ENCODE measurements around the gene SORCS2.

Gene SORCS2

GRCh38 chr4:7186031-7186430 is 6.3 kb upstream of the SORCS2 start:
- Histone ChIP-seq H3K4me3 (ENCODE audit: low read depth, low read length) (no peak overlapping the region), H3K36me3 (ENCODE audit: control insufficient read depth in 2 of 2, insufficient read depth in 1 of 2, low read length in 2 of 2) (no peaks in the 10 kb centered on the region), H3K9me3 (ENCODE audit: control insufficient read depth, insufficient read depth, low read depth, low read length) (no peaks in the 10 kb centered on the region), H3K27ac (ENCODE audit: extremely low read depth, low read depth, low read length) (no peak overlapping the region), H3K4me1 (ENCODE audit: control insufficient read depth, insufficient read depth, low read length) (no peaks in the 10 kb centered on the region)
- ChIA-PET CTCF (interaction anchor here (0.5 to 1.0 kb wide), 4 partner anchors 84 to 1021 kb away, joined by 3 read pairs; no protein-coding TSS in a partner anchor), POLR2A (interaction anchor here (0.6 kb wide), 1 partner anchor 112 kb away, joined by 4 read pairs; no protein-coding TSS in a partner anchor)
- TF ChIP-seq ZNF239 (tag by site-specific recombination; IDR thresholded peaks at IDR 0.05) = no peak
- no peak for TF ChIP-seq ZNF335 (tag by site-specific recombination; conservative IDR thresholded peaks at IDR 0.05)
- TF ChIP-seq ZFP69B (tag by site-specific recombination; IDR thresholded peaks at IDR 0.05) = peak; percentile 53; the same call in 1 of the 2 replicates

- H3K27ac ChIP-seq (ENCODE audit: extremely low read depth, low read depth, low read length) = no peak overlapping the region
- TF ChIP-seq KLF17 (tag by site-specific recombination; IDR thresholded peaks at IDR 0.05) = no peak
- no peak for TF ChIP-seq ZNF791 (tag by site-specific recombination; IDR thresholded peaks at IDR 0.05)
- TF ChIP-seq MYNN (tag by site-specific recombination; IDR thresholded peaks at IDR 0.05; ENCODE audit: borderline replicate concordance) = no peak
- TF ChIP-seq ZNF624 (tag by site-specific recombination; IDR thresholded peaks at IDR 0.05) = no peak
- TF ChIP-seq YY1 (tag by site-specific recombination; IDR thresholded peaks at IDR 0.05) = no peak
- TF ChIP-seq ZNF660 (tag by site-specific recombination; IDR thresholded peaks at IDR 0.05) = no peak
- TF ChIP-seq ZNF324 (tag by site-specific recombination; IDR thresholded peaks at IDR 0.05) = no peak
- no peak for TF ChIP-seq ZNF670 (tag by site-specific recombination; IDR thresholded peaks at IDR 0.05; ENCODE audit: low read depth)
- no peak for TF ChIP-seq ZBTB48 (tag by site-specific recombination; IDR thresholded peaks at IDR 0.05)
- TF ChIP-seq ZNF654 (tag by site-specific recombination; IDR thresholded peaks at IDR 0.05; ENCODE audit: low read depth) = no peak
- no peak for TF ChIP-seq ZFP3 (tag by site-specific recombination; IDR thresholded peaks at IDR 0.05; ENCODE audit: low read depth)
- no peak for TF ChIP-seq ZNF521 (tag by site-specific recombination; IDR thresholded peaks at IDR 0.05)
- CTCF ChIA-PET = interaction anchor here (0.6 to 1.0 kb wide), 3 partner anchors 66 to 1022 kb away, joined by 3 read pairs; no protein-coding TSS in a partner anchor
- H3K4me3 ChIP-seq (ENCODE audit: low read depth, low read length) = no peak overlapping the region
- H3K9me3 ChIP-seq (ENCODE audit: control insufficient read depth, insufficient read depth, low read depth, low read length) = no peaks in the 10 kb centered on the region
- H3K36me3 ChIP-seq (ENCODE audit: control insufficient read depth in 2 of 2, insufficient read depth in 1 of 2, low read length in 2 of 2) = no peaks in the 10 kb centered on the region
- no peaks in the 10 kb centered on the region for H3K4me1 ChIP-seq (ENCODE audit: control insufficient read depth, insufficient read depth, low read length)
- POLR2A ChIA-PET = interaction anchor here (0.6 kb wide), 1 partner anchor 113 kb away, joined by 4 read pairs; no protein-coding TSS in a partner anchor
Measured at GRCh38 chr4:7186516-7187167, 5.7 kb upstream of the SORCS2 start.

- CTCF ChIA-PET = interaction anchor here (0.6 kb wide), 2 partner anchors 67 to 463 kb away, joined by 3 to 6 read pairs; no protein-coding TSS in a partner anchor
- Histone ChIP-seq H3K9me3 (ENCODE audit: control insufficient read depth, insufficient read depth, low read depth, low read length) (no peaks in the 10 kb centered on the region), H3K36me3 (ENCODE audit: control insufficient read depth in 2 of 2, insufficient read depth in 1 of 2, low read length in 2 of 2) (no peaks in the 10 kb centered on the region), H3K4me1 (ENCODE audit: control insufficient read depth, insufficient read depth, low read length) (no peaks in the 10 kb centered on the region), H3K4me3 (ENCODE audit: low read depth, low read length) (no peak overlapping the region), H3K27ac (ENCODE audit: extremely low read depth, low read depth, low read length) (no peak overlapping the region)
- POLR2A ChIA-PET = no interaction called here
- TF ChIP-seq ZIC2 (tag by site-specific recombination; IDR thresholded peaks at IDR 0.05) (peak; percentile 75), ZNF544 (tag by site-specific recombination; IDR thresholded peaks at IDR 0.05) (no peak)
Measured at GRCh38 chr4:7187168-7187535, 5.2 kb upstream of the SORCS2 start.

GRCh38 chr4:7187691-7188090 is 4.6 kb upstream of the SORCS2 start:
- TF ChIP-seq ZNF791 (tag by site-specific recombination; IDR thresholded peaks at IDR 0.05) (no peak), ZBTB20 (tag by site-specific recombination; IDR thresholded peaks at IDR 0.05) (peak; percentile 59), ZNF530 (tag by site-specific recombination; IDR thresholded peaks at IDR 0.05; ENCODE audit: low read depth) (no peak), ZNF19 (tag by site-specific recombination; IDR thresholded peaks at IDR 0.05; ENCODE audit: low read depth) (no peak), ZNF510 (tag by site-specific recombination; IDR thresholded peaks at IDR 0.05; ENCODE audit: insufficient replicate concordance) (no peak), ZNF280D (tag by site-specific recombination; IDR thresholded peaks at IDR 0.05) (no peak)
- H3K27ac ChIP-seq (ENCODE audit: extremely low read depth, low read depth, low read length) = no peak overlapping the region
- CTCF ChIA-PET = interaction anchor here (0.6 kb wide), 2 partner anchors 67 to 464 kb away, joined by 3 to 6 read pairs; no protein-coding TSS in a partner anchor
- H3K9me3 ChIP-seq (ENCODE audit: control insufficient read depth, insufficient read depth, low read depth, low read length) = no peaks in the 10 kb centered on the region
- H3K4me1 ChIP-seq (ENCODE audit: control insufficient read depth, insufficient read depth, low read length) = no peaks in the 10 kb centered on the region
- H3K4me3 ChIP-seq (ENCODE audit: low read depth, low read length) = no peak overlapping the region
- POLR2A ChIA-PET = no interaction called here
- no peaks in the 10 kb centered on the region for H3K36me3 ChIP-seq (ENCODE audit: control insufficient read depth in 2 of 2, insufficient read depth in 1 of 2, low read length in 2 of 2)

Measured in HEK293 (cell line).